GM19035 (cell line): ENCODE measurements around the gene SMCO4.

ENCODE experiments used
- ATAC-seq: cut with Tn5 transposase; IDR thresholded peaks from one replicate; pipeline ENCODE4 v1.9.1; 2021; ENCODE audit not compliant: unreplicated experiment

Gene SMCO4

DNA sequence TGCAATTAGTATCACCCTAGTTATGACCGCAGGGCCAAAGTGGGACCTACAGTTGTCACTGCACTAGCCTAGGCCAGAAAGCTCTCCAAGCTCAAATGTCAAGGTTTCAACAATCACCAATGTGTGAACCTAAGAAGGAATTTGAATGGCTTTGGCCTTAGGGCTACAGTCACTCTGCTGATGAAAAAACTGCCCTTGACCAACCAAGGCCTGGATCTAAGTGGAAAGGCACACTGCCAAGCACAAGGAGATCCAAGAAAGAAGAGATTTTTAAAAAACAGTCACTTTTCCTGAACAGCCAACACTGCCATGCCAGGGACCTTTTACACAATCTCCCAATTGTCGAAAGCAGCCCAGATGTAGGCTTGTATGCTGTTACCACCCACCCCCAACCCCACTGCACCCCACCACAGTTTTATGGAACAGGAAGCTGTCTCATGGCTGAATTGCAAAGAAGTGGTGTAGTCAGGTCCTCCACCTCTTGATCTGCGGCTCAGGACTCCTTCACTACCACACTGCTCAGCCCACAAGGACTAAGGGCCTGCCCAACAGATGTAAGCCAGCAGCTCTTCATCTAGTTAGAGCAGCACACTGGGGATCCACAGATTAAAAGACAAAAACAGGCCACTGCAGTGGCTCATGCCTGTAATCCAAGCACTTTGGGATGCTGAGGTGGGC, 32.9 kb downstream of the SMCO4 start:
- no peak for ATAC-seq

DNA sequence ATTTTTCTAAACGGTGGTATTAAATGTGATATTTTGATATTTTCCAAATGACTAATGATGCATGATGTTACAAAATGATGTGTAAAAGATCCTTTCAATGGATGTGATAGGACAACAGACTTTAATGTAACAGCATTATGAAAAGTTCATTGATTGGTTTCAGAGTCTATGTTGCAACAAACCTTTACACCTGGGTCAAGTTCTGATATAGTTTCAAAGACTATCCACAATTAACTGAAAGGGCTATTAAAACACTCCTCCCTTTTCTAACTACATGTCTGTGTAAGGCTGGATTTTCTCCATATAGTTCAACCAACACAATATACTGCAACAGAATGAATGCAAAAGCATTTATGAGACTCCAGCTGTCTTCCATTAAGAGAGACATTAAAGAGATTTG, 35.7 kb downstream of the SMCO4 start:
- no peak for ATAC-seq

DNA sequence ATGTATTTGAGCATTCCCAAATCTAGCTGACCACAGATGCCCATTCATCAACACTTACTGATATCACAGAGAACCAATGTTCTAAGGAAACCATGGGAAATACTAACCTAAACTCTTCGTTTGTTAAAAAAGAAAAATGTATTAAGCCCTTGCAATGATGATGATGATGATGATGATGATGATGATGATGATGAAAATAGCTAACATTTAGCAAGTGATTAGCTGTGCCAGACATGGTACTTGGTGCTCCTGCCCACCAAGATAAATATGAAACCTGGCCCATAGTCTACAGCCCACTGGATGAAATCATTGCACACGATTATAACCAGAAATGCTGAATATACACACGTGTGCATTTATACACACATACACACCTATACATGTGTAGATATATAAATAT, 37.5 kb downstream of the SMCO4 start:
- no peak for ATAC-seq

DNA sequence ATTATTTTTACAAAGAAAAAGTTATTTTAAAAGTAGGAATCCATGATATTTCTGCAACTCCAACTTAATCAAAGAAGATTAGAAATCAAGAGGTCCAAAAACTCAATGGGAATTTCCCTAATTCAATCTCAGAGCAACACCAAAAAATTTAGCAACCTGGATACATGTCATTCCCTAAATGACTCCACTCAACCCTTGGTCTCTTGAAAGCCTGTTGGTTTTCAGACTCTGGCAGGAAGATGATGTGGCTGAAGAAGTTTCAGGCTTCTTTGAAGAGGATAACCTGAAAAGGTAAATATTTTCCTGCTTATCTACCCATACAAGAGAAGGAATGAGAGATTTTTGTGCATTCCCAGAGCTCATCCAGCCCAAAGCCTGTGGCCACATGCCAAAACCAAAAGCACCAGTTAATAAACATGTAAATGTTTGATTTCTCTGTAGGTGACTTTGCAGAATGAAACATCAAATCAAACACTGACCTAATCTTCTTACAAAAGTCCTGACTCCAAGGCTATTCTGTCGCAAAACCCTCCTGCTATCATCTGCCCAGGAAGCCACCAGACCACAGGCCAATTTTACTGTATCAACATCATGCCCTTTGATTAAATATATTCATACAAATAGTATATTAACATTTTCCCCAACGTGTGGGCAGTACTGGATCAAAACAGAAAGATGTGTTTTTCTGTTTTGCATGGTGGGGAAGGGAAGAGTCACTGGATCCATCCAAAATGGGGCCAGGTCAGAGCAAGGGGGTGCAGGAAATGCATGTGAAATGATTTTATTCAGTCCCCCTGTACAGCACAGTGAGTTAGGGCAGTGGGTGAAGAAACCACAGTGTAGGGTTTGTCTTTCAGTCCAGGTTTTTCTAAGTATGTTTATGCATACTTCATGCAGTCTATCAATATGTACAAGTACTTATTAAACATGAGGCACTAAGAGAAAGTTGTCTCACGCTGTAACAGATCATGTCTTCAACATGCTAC, 38.8 kb downstream of the SMCO4 start:
- ATAC-seq, result no peak

DNA sequence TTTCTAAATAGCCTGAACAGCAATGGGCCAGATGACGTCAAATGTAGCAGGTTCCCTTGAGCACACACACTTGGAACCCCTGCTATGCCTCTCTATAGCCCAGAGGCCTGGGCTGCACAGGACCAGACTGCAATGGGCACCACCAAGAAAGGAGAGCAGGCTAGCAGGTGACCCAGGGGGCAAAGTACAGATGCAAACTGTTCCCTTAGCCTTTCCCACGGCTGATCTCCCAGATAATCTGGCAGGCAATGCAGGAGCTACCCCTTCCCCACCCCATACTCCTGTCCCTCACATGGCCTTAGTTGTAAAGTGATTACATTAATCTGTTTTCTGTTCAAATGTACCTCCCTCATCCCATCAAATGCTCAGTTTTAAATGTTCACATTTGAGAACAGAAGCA, 41.3 kb downstream of the SMCO4 start:
- ATAC-seq, result no peak

DNA sequence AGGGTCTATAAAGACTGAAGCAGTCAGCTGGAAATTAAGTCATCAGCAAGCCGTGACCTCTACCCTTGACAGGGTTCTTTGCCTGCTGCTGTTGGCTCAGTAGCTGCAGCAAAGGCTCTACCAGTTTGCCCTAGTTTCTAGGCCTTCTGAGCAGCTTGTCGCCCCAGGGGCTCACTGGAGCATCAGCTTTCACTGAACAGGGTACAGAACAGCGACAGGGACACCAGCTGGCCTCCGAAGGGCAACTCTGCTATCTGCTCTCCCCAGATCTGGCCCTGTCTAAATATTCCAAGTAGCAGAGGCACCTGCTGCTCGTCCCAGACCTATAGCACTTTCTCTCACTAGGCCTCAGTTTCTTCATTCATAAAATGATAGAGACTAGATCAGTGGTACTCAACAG, 42.4 kb downstream of the SMCO4 start:
- ATAC-seq, result no peak

DNA sequence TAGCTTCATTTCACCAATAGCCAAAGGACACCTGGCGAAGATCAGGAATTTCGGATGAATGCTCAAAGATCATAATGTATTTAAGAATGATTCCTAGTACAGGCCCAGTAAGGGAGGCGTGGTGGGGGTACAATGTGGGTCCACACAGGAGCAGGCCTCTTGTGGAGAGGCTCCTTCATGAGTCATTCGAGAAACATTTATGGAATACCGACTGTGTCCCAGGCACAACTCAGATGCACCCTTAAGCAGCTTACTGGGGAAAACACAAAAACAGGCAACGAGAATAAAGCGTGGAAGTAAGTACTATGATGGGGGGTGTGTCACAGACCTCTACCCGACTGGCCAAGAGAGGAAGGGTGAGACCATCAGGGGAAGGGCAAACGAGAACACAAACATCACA, 44.5 kb downstream of the SMCO4 start:
- no peak for ATAC-seq

DNA sequence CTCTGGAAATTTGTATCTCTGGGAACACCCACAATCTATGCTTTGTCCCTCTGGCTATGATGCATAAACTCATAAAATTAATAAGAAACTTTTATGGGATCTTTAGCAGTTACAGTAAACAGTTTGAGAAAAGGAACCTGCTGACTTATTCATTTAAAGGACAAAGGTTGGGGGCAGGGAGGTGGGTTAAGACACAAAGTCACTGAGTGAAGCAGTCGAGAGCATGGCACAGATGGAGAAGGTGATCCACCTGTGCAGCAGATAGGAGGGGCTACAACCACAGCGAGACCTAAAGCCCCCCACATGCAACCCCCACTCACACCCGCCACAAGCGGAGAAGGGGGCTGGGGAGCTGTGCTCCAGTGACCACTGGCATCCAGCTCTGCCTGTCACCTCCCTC, 45.0 kb downstream of the SMCO4 start:
- no peak for ATAC-seq

DNA sequence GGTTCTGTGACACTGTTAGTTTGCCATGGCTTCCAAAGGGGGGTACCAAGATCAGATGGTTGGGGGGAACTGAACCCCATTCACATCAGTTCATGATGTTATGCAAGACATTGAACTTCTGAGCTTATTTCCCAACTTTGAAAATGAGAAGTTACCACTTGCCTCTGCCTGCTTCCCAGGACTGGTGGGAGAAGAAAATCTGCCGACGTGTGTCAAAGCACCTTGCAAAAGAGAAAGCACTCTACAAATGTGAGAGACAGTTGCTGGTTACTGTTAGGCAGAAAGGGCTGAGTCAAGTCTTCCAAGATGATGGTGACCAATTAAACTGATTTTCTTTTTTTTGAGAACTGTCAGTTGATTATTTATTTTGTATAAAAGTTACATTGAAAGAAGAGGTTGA, 45.6 kb downstream of the SMCO4 start:
- no peak for ATAC-seq

DNA sequence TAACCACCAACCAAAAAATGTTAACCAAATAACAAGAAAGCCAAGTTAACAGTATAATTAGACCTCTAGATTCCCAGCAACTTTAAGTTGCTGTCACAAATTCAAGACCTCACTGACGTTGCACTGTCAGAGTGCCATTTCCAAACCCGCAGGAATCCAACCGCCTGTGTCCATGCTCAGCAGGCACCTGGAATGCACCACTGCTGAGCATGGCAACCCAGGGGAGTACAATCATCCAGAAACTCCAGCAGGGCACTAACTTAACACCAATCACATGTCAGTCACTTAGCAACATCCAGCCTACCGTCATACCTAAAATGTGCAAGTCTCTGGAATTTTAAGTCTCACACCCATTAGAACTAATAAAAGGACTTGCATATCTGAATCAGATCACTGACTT, 48.8 kb downstream of the SMCO4 start:
- no peak for ATAC-seq

DNA sequence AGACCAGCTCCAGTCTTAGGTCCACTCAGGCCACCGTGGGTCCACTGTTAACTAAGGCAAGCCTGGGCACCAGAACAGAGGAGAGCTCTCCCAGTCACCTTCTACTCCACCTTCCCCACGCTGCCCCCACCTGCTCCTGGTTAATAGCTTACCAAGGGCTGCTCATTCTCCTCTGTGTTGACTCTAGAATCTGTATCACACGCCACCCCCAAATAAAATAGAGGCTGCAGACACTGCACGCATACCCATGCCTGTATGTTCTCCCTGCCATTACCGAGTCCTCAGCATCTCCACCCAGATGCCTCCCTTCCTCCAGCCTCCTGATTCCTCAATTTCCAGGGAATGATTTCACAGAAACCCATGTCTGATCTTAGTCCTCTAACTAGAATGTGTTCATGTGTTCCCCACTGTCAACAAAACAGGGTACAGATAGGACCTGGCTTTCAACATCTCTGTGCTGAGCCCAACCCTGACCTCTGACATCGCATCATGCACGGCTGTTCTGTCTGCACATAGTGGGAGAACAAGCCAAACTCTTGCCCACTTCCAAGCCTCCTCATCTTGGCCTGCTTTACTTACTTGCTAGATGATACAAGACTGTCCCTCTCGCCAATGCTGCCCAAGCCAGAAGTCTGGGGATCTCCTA, 49.8 kb downstream of the SMCO4 start:
- ATAC-seq, result no peak

DNA sequence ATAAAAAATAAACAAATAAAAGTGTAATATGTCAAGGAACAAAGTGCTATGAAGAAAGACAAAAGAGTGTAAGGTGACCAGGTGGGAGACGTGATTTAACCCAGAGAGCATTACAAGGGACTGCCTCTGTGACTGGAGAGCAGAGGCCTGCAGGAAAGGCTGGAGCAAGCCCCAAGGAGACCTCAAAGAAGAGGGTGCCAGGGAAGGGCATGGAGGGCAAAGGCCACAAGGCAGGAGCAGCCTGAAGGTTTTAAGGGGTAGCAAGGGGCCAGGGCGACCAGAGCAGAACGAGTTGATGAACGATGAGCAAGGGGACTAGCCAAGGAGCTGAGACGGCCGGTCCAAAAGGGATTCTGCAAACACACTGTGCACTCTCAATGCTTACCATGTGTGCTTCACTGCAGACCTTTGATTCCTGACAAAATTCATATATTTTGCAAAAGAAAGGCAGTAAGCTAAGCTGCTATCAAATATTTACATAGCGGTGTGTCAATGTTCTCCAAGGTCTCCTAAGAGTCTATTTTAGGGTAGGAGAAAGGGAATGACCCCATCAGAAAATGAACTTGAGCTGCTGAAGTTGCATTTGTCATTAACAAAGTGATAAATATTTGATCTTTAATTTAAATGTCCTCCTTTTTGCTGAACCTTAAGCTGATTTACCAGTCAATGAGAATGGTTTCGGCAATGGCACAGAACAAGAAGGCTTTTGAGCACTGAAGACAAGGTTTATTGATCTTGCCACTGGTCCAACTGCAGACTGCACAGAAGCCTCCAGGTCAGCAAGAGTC, 50.5 kb downstream of the SMCO4 start:
- ATAC-seq, result no peak

DNA sequence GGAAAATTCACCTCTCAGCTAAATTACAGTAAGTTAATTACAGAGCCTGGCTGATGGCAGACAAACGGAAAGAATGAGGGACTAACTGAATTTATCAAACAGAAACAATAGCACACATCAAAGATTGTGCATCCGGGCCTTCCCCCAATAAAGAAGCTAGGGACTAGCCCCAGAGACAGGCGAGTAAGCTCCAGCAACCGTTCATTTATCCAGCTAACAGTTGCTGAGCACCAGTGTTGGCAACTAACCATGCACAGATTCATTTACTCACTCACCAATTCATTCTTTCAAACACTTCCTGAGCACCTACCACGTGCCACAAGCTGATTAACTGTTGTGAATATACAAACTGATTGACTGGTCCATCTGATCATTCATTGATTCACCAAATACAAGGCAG, 51.2 kb downstream of the SMCO4 start:
- ATAC-seq, result no peak

DNA sequence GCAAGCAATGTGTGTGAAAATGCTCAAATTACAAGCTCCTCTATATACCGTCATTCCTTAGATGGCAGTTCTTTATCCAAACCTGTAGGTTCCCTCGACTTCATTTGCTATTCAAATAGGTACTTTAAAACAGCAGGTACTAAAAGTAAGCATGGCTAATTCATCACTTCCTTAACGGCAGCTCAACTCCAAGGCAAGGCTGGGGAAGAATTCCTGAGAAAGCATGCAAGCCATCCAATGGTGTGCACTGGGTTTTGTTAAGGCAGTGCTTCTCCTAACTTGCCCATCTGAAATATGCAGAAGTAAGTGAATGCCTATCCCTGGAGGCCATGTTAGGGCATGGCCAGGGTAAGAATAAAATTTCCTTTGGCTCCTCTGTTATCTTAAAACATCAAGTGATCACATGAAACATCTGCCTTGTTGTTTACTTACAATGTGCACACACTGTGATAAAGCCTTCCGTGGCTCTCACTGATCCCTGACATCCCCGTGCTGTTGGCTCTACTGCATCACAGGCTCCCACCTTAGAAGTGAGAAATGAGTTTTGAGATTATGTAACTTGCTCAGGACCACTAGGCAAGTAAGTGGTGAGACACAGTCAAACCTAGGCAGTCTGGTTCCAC, 52.1 kb downstream of the SMCO4 start:
- no peak for ATAC-seq

DNA sequence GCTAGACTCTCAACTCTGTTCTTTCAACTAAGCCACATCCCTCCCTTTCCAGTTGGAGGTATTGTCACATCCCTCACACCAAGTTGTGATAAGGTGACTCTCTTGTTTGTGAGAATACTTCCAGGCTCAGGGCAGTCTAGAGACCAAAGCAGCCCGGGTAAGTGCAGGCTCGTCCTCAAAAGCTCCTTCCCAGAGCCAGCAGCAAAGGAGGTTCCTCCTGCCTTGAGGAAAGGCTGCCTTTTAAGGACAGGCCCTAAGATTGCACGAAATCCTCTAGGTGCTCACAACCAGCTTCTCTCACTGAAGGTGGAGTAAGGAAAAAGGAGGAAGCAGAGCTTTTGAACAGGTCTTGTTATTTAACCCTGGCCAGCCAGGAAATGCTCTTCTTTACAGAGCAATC, 53.4 kb downstream of the SMCO4 start:
- ATAC-seq, result no peak

DNA sequence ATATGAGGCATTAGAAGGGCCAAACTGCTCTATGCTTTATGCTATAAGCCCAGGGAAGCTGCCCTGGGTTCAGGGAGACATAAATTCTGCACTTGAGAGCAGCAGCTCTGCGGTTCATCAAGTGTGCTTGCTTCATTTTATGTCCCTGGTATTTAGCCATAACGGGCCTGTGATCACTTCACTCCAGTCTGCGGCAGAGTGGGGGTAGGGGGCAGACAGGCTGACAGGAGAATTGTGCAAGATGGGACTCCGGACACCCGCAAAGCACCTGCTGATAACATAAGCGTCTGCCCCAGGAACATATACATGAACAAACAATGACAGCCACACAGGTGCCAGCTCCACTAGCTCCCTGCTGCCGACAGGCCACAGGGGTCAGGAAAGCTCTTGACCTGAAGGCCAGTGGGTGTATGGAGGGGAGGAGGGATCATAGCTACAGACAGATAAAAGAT, 56.1 kb downstream of the SMCO4 start:
- no peak for ATAC-seq

DNA sequence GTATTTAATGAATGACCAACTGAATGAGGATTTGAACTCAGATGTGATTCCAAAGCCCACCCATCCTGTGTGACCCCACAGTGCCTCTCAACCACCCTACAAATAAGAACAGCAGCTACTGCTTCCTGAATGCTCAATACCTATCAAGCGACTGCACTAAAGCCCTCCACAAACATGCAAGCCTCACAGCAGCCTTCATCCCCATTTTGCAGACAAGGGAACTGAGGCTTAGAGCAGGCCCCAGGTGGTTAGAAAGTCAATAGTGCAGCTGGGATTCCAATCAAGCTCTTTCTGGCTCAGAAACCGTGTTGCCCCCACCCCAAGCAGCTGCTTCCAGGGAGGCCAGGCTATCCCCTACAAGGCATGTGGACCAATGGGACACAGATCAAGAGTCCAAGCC, 57.2 kb downstream of the SMCO4 start:
- ATAC-seq, result no peak

DNA sequence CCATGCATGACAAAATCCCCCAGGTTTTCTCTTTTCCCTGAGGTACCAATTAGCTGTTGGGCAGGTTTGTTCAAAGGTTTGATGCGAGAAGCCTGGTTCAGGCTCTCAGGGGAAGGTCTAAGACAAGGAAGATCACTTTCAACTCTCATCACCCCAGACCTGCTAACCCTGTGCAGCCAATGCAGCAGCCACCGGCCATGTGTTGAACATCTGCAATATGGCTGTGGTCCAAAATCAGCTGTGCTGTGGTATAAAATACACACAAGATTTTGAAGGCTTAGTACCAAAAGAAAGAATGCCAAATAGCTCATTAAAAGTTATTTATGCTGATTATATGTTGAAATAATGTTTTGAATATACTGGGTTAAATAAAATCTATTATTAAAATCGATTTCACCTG, 58.5 kb downstream of the SMCO4 start:
- no peak for ATAC-seq

DNA sequence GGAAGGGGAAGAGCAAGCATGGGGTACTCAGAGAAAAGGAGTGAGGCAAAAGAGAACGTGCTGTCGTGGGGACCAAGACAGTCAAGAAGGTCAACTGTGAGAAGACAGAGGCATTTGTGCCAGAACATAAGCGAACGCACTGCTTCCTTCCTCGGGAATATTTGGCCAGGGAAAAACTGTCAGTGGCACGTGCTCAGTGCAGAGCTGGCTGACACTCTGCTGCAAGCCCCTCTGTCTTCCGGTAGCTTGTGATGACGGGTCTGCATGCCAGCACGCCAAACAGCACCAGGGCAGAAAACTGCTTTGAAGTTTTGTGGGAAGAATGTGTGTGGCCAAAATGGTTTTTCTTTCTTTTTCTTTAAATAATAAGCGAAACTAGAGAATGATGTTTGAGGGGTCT, 60.6 kb downstream of the SMCO4 start:
- ATAC-seq, result no peak

DNA sequence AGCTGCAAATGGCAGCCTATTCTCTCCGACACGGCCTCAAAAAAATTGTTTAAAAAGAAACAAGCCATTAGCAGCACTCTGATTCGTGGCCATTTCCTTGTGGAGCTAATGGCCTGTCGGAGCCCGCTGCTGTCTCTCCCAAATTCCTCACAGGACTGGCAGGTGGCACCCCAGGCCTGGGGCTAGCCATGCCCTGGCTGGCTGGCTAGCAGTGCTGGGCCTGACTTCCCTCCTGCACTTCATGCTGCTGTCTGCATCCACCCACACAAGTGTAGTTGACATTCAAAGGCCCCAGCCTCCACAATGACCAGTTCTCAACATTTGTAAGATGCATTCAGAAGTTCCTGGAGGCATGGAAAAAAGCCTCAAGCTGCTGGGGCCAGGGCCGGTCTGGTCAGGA, 61.5 kb downstream of the SMCO4 start:
- no peak for ATAC-seq

DNA sequence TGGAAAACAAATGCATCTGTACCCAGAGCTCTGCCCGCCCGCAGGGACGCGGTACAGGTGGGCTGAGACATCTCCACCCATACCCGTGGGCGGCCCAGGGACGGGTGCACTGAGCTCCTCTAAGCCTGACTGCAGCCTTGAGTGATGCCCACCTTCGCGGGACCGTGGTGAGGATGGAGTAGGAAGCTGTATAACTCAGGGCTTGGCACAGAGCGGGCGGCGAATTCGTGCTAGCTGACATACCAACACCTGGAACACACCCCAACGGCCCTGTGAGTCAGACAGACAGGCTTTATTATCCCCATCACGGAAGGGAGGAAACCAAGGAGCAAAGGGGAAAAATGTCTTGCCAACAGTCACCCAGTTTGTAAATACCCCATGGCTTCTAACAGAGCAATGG, 61.9 kb downstream of the SMCO4 start:
- no peak for ATAC-seq
